Common myeloid progenitor, CD34-positive (primary cell): Measurements from ENCODE around the gene WDR20.
A peak's percentile ranks its signal among the peaks of the same experiment; 100 is the strongest.

Experiments used
- CTCF ChIA-PET: fragments of 350-600 bp; sonication (Branson Sonifier 250); formaldehyde crosslinking; loops from one replicate; lab custom pipeline; 2021; ENCODE audit warnings: antibody characterized with exemption; lab: Charles Lee
- POLR2A ChIA-PET: fragments of 350-600 bp; sonication (Branson Sonifier 250); formaldehyde crosslinking; loops from one replicate; lab custom pipeline; 2021; ENCODE audit warnings: antibody characterized with exemption; lab: Charles Lee
- DNase-seq, 3 donors: peaks; one replicate each; pipeline versions ENCODE4 v3.0.0 to v3.0.0-alpha.2; 2013
- H3K27ac ChIP-seq, 2 experiments: 1 replicate in 1 of 2; 2 replicates in 1 of 2; pipeline ENCODE4 v1.7.0; 2013; ENCODE audit warnings: inconsistent platforms in 2 of 2, low read length in 2 of 2, mild to moderate bottlenecking in 2 of 2, low read depth in 1 of 2, moderate library complexity in 1 of 2; ENCODE audit not compliant: severe bottlenecking in 2 of 2, insufficient read depth in 1 of 2, poor library complexity in 1 of 2
- H3K27me3 ChIP-seq, 5 experiments: replicated peaks in 2 of 5; 1 replicate in 3 of 5; 2 replicates in 2 of 5; pipeline versions ENCODE4 v1.6.1 to v1.7.0; 2013; ENCODE audit warnings: low read length in 4 of 5, mild to moderate bottlenecking in 2 of 5, moderate library complexity in 2 of 5, inconsistent platforms in 1 of 5; ENCODE audit not compliant: insufficient read depth in 5 of 5, control insufficient read depth in 4 of 5
- H3K36me3 ChIP-seq, 4 experiments: 1 replicate in 2 of 4; 2 replicates in 2 of 4; pipeline versions ENCODE4 v1.6.1 to v1.7.0; 2013; ENCODE audit warnings: low read length in 3 of 4, control low read depth in 1 of 4, mild to moderate bottlenecking in 1 of 4; ENCODE audit not compliant: control insufficient read depth in 4 of 4, insufficient read depth in 4 of 4
- H3K4me1 ChIP-seq, 4 experiments: 1 replicate in 3 of 4; 2 replicates in 1 of 4; pipeline versions ENCODE4 v1.6.1 to v1.7.1; 2013; ENCODE audit warnings: low read length in 3 of 4, mild to moderate bottlenecking in 3 of 4, control low read depth in 1 of 4, inconsistent platforms in 1 of 4, moderate library complexity in 1 of 4; ENCODE audit not compliant: control insufficient read depth in 4 of 4, insufficient read depth in 4 of 4; ENCODE audit errors: control extremely low read depth in 1 of 4
- H3K4me3 ChIP-seq, 7 experiments: 1 replicate in 4 of 7; 2 replicates in 3 of 7; pipeline versions ENCODE4 v1.5.1 to v1.7.0; 2013; ENCODE audit warnings: mild to moderate bottlenecking in 7 of 7, low read length in 6 of 7, moderate library complexity in 6 of 7, inconsistent platforms in 2 of 7, low read depth in 2 of 7, control low read depth in 1 of 7; ENCODE audit not compliant: insufficient read depth in 4 of 7, control insufficient read depth in 1 of 7; ENCODE audit errors: extremely low read depth in 1 of 7
- H3K9me3 ChIP-seq, 5 experiments: 1 replicate in 4 of 5; 2 replicates in 1 of 5; pipeline versions ENCODE4 v1.6.1 to v1.7.1; 2013; ENCODE audit warnings: low read length in 4 of 5, mild to moderate bottlenecking in 2 of 5, inconsistent platforms in 1 of 5, low read depth in 1 of 5, moderate library complexity in 1 of 5; ENCODE audit not compliant: control insufficient read depth in 4 of 5, insufficient read depth in 2 of 5; ENCODE audit errors: control extremely low read depth in 1 of 5
- WGBS: methylation state at CpG from one replicate; pipeline ENCODE4 v1.1.5; 2013; ENCODE audit not compliant: insufficient coverage; 5-methylcytosine and 5-hydroxymethylcytosine counted together

The WDR20 gene

DNA sequence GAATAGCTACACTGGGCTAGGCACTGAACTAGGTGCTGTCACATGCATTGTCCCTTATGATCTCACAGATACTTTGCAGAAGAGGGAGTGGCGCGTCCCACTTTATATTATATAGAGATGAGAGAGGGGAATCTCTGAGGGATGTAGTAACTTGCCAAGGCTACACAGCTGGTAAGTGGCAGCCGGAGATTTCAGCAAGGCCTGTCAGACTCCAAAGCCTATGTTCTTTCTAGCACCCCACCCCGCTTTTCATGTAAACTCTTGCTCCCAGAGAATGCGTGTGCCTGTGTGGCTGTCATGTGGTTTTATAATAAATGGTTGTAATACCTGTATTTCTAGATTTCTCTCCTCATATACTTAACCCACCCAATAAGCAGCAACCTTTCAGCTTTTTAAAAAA lies 39.1 kb downstream of the WDR20 start:
- H3K4me1 ChIP-seq = no peaks in the 10 kb centered on the region
- no peak overlapping the region for H3K4me3 ChIP-seq
- no peaks in the 10 kb centered on the region for H3K27me3 ChIP-seq
- DNase-seq = no peak
- POLR2A ChIA-PET = no interaction called here
- no peaks in the 10 kb centered on the region for H3K9me3 ChIP-seq
- CTCF ChIA-PET = no interaction called here
- peaks cover 0 to 2% (median 0%) of the 10 kb centered on the region in 4 experiments for H3K36me3 ChIP-seq
- 100% methylated on average over 1 of the region's 5 CpGs for WGBS
- H3K27ac ChIP-seq = no peak overlapping the region

DNA sequence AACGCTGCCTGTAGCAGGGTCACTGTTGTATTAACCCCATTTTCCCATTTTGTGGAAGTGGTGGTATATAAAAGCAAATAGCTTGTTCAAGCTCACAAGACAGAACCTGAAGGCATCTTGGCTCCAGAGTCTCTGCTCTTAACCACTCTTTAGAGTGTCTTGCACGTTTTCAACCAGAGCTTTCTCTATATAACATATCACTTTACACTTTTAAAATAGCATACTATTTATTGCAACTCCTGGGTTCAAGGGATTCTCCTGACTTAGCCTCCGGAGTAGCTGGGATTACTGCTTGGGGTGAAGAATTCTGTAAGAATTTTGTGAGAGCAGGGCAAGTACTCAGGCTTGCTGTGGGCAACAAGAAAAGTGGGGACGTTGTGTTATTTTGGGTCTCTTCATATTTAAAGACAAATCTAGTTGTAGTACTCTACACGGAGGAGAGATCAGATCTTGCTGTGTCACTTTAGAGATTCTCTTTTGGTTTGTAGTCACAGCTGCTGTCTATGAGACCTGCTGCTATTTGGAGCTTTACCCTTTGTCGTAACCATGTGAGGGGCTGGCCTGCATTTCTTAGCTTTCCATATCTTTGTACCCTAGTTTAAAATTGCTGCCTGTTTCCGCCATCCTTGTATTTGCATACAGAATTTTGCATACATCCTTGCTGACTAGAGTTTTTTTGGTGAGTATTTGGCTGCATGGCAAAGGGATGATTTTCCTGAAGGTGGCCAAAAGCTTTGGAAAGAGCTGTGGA lies 40.7 kb downstream of the WDR20 start:
- 95% methylated on average over 3 of the region's 7 CpGs for WGBS
- Histone ChIP-seq H3K9me3 (no peaks in the 10 kb centered on the region), H3K36me3 (peaks cover 0 to 2% (median 0%) of the 10 kb centered on the region in 4 experiments), H3K27me3 (no peaks in the 10 kb centered on the region), H3K4me1 (no peaks in the 10 kb centered on the region), H3K4me3 (no peak overlapping the region), H3K27ac (no peak overlapping the region)
- POLR2A ChIA-PET = no interaction called here
- DNase-seq = no peak
- CTCF ChIA-PET = interaction anchor here (1.1 to 1.4 kb wide), 3 partner anchors 9 to 30 kb away, joined by 3 to 4 read pairs (median 4); no protein-coding TSS in a partner anchor

DNA sequence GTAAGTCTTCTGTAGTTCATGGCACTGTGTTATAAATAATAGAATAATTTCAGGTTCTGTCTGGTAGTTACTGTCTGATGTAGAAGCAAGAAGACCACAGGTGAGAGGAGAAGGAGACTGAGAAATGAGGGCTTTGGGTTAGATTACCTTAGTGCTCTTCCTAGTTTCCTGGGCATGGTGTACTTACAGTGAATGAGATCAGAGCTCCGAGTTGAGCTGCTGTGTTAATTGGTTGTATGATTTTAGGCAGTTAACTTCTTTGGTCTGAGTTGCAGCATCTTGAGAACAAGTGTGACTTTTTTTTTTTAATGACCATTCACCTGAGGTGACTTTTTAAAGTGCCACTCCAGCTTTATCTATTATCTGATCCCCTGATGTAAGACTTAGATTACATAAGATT lies 41.5 kb downstream of the WDR20 start:
- DNase-seq = no peak
- WGBS = no CpG with 5 or more reads among the region's 1 CpG
- CTCF ChIA-PET = interaction anchor here (1.4 kb wide), 2 partner anchors 10 to 31 kb away, joined by 3 to 4 read pairs; no protein-coding TSS in a partner anchor
- Histone ChIP-seq H3K9me3 (no peaks in the 10 kb centered on the region), H3K36me3 (peaks cover 0 to 2% (median 0%) of the 10 kb centered on the region in 4 experiments), H3K27me3 (no peaks in the 10 kb centered on the region), H3K4me1 (no peaks in the 10 kb centered on the region), H3K27ac (no peak overlapping the region), H3K4me3 (no peak overlapping the region)
- POLR2A ChIA-PET = no interaction called here

DNA sequence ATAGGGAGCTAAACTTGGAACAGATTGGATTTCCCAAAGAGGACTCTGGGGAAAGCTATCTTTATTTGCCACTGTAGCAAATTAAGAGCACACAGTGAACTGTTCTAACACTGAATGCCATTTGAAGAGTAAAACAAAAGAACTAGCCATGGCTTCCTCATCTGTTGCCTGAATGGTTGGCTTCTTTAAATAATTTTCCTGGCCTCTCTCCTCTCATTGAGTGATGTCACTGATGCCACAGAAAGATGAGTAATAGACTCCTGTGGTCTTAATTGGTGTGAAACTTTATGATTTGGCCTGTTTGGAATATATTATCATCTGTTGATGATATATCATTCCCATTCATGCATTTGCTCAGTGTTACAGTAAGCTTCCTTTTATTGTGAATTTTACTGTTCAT lies 42.5 kb downstream of the WDR20 start:
- ChIA-PET POLR2A (no interaction called here), CTCF (no interaction called here)
- no peaks in the 10 kb centered on the region for H3K4me1 ChIP-seq

DNA sequence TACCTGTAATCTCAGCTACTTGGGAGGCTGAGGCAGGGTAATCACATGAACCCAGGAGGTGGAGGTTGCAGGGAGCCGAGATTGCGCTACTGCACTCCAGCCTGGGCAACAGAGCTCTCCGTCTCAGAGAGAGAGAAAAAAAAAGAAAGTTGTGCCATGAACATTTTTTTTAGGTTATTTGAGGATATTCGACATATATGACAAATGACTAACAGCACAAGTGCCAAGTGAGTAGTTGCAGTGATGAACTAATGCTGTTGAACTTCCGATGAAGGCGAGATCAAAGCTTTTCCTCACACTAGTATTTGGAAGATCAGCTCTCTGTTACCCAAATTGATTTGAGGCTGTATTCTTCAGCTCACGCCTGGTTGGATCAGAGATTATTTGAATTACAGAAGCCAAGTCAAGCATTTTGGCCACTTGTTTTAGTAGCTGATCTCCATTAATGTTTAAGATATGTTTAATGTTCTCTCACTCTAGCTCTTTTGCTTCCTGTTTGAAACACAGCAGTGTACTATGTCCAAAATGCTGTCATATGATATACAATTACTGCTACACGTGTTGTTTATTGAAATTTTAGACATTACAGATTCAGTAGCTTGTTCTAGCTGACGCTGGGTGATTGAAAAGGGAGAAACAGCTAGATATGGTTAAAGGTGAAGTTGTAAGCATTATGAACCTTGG lies 43.4 kb downstream of the WDR20 start:
- no peak for DNase-seq
- Histone ChIP-seq H3K4me1 (no peaks in the 10 kb centered on the region), H3K9me3 (no peaks in the 10 kb centered on the region), H3K36me3 (peaks cover 0 to 2% (median 0%) of the 10 kb centered on the region in 4 experiments), H3K27me3 (no peaks in the 10 kb centered on the region), H3K4me3 (no peak overlapping the region), H3K27ac (no peak overlapping the region)
- ChIA-PET CTCF (interaction anchor here (2.0 kb wide), 1 partner anchor 13 kb away, joined by 4 read pairs; no protein-coding TSS in a partner anchor), POLR2A (no interaction called here)
- WGBS = 98% methylated on average over 7 of the region's 9 CpGs

More for the DNA sequence above, 42.5 kb downstream of the WDR20 start:
- peak in 1 of 3 donors; percentile 19 for DNase-seq
- peaks cover 0 to 2% (median 0%) of the 10 kb centered on the region in 4 experiments for H3K36me3 ChIP-seq
- no peaks in the 10 kb centered on the region for H3K27me3 ChIP-seq
- H3K9me3 ChIP-seq = no peaks in the 10 kb centered on the region
- no peak overlapping the region for H3K27ac ChIP-seq
- H3K4me3 ChIP-seq = no peak overlapping the region

DNA sequence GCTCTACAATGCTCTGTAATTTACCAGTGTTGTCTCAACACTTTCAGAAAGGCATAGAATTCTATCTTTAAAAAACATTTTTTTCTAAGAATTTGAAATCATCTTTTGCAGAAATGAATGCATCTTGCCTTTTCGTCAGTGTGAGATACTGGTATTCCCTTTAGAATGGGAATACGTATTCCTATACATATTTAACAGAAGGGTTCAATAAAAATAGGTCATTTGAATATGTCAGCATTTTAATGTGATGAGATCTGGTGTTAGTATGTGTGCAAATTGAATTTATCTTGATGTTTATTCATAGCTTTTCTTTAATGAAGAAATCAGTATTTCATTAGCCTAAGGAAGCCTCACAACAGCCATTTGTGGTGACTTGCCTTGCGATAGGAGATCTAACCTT lies 44.2 kb downstream of the WDR20 start:
- POLR2A ChIA-PET = interaction anchor here (1.1 kb wide), 1 partner anchor 9 kb away, joined by 3 read pairs; no protein-coding TSS in a partner anchor
- Histone ChIP-seq H3K27ac (no peak overlapping the region), H3K36me3 (peaks cover 0 to 2% (median 0%) of the 10 kb centered on the region in 4 experiments), H3K27me3 (no peaks in the 10 kb centered on the region), H3K9me3 (no peaks in the 10 kb centered on the region), H3K4me1 (no peaks in the 10 kb centered on the region), H3K4me3 (no peak overlapping the region)
- WGBS = no CpG with 5 or more reads among the region's 3 CpGs
- DNase-seq = no peak
- CTCF ChIA-PET = interaction anchor here (2.0 kb wide), 1 partner anchor 12 kb away, joined by 4 read pairs; no protein-coding TSS in a partner anchor
